GM21786 (cell line): ENCODE results near the gene OR5A2.
"Not testable (repeated sequence)": the region's sequence is repeated elsewhere in the genome, so short reads cannot be mapped to it uniquely, and the experiment has no call there.

Source experiments
- ATAC-seq: cut with Tn5 transposase; IDR thresholded peaks from one replicate; pipeline ENCODE4 v1.9.1; 2021; ENCODE audit not compliant: unreplicated experiment

OR5A2 gene

GRCh38 chr11:59426361-59427067 is at the start of gene OR5A2:
OR5A2 (minus strand) TSS chr11:59426413; CDS start chr11:59422953, 3,460 bp downstream.
- ATAC-seq, result no peak

- no peak for ATAC-seq
Observed at GRCh38 chr11:59475176-59475575, 49.0 kb upstream of the OR5A2 start.

- ATAC-seq, result no peak
Observed at GRCh38 chr11:59473015-59473414, 46.8 kb upstream of the OR5A2 start, which contains the start of gene OR4D10. OR4D10 (plus strand) TSS chr11:59473315; CDS start chr11:59477430, 4,115 bp downstream.

GRCh38 chr11:59463190-59463641 is 37.0 kb upstream of the OR5A2 start:
- ATAC-seq, result no peak

- no peak for ATAC-seq
Observed at GRCh38 chr11:59459916-59460315, 33.7 kb upstream of the OR5A2 start.

- no peak for ATAC-seq
Observed at GRCh38 chr11:59456661-59457060, 30.4 kb upstream of the OR5A2 start, which contains the start of gene OR4D6. OR4D6 (plus strand) TSS chr11:59456961; CDS start chr11:59456961, 0 bp downstream.

GRCh38 chr11:59448484-59448883 is 22.3 kb upstream of the OR5A2 start:
- ATAC-seq, result no peak

- not testable (repeated sequence) for ATAC-seq
Observed at GRCh38 chr11:59445624-59446023, 19.4 kb upstream of the OR5A2 start.

- ATAC-seq, result no peak
Observed at GRCh38 chr11:59437770-59438169, 11.6 kb upstream of the OR5A2 start.

GRCh38 chr11:59436169-59436568 is 10.0 kb upstream of the OR5A2 start, which contains the start of gene OR5A1:
OR5A1 (plus strand) TSS chr11:59436469; CDS start chr11:59443169, 6,700 bp downstream.
- no peak for ATAC-seq

GRCh38 chr11:59429924-59430516 is 3.8 kb upstream of the OR5A2 start:
- ATAC-seq, result peak; percentile 70

GRCh38 chr11:59427068-59427382 is 812 bp upstream of the OR5A2 start:
- no peak for ATAC-seq

GRCh38 chr11:59425131-59425530 is 1.1 kb downstream of the OR5A2 start:
- no peak for ATAC-seq

GRCh38 chr11:59423835-59424234 is 2.4 kb downstream of the OR5A2 start:
- ATAC-seq, result no peak

- no peak for ATAC-seq
Observed at GRCh38 chr11:59418156-59418555, 8.1 kb downstream of the OR5A2 start.

- no peak for ATAC-seq
Observed at GRCh38 chr11:59417023-59417422, 9.2 kb downstream of the OR5A2 start.

- ATAC-seq, result no peak
Observed at GRCh38 chr11:59416613-59417012, 9.6 kb downstream of the OR5A2 start.

- ATAC-seq, result no peak
Observed at GRCh38 chr11:59415111-59415510, 11.1 kb downstream of the OR5A2 start.

GRCh38 chr11:59413646-59414045 is 12.6 kb downstream of the OR5A2 start:
- no peak for ATAC-seq

- no peak for ATAC-seq
Observed at GRCh38 chr11:59403546-59403945, 22.7 kb downstream of the OR5A2 start.

GRCh38 chr11:59401262-59401552 is 25.0 kb downstream of the OR5A2 start:
- no peak for ATAC-seq

GRCh38 chr11:59400461-59401261 is 25.6 kb downstream of the OR5A2 start:
- no peak for ATAC-seq
